SK-N-MC (cell line): ENCODE measurements around the gene F11.
"Not testable (repeated sequence)": the region's sequence is repeated elsewhere in the genome, so short reads cannot be mapped to it uniquely, and the experiment has no call there.

Experiments used
- EZH2 ChIP-seq: fragments of 200-600 bp; sonication (generic); IDR thresholded peaks from one replicate; pipeline ENCODE4 v1.6.1; 2017; ENCODE audit warnings: antibody characterized with exemption
- FOXP2 ChIP-seq: optimal IDR thresholded peaks from 2 replicates; pipeline ENCODE3; 2011; ENCODE audit warnings: mild to moderate bottlenecking, moderate library complexity; ENCODE audit not compliant: insufficient read depth; ENCODE audit errors: extremely low read length, control extremely low read depth
- POLR2AphosphoS5 ChIP-seq: IDR thresholded peaks from 2 replicates; pipeline ENCODE4 v1.6.1; 2012; ENCODE audit warnings: mild to moderate bottlenecking, low read depth, low read length, borderline replicate concordance

DNA sequence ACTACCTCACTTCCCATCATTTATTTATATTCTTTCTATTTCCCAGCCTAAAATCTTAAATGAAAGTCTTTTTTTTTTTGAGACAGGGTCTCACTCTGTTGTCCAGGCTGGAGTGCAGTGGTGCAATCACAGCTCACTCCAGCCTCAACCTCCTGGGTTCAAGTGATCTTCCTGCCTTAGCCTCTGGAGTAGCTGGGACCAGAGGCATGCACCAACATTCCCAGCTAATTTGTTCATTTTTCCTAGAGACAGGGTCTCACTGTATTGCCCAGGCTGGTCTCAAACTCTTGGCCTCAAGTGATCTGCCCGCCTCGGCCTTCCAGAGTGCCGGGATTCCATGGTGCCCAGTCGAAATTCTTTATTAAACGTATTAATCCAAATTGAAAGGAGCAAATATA is 7.4 kb downstream of the F11 start:
- not testable (repeated sequence) for TF ChIP-seq POLR2AphosphoS5, EZH2, FOXP2
